Measurements from ENCODE around the gene OR2J2.
"Not testable (repeated sequence)": the region's sequence is repeated elsewhere in the genome, so short reads cannot be mapped to it uniquely, and the experiment has no call there.

OR2J2 gene

GRCh38 chr6:29170607-29171006, at the start of gene OR2J2:
TSS of gene OR2J2 (plus strand) at chr6:29170907. CDS start at chr6:29173636, 2,729 bp downstream.
- DNase-seq: not testable (repeated sequence)

DNA sequence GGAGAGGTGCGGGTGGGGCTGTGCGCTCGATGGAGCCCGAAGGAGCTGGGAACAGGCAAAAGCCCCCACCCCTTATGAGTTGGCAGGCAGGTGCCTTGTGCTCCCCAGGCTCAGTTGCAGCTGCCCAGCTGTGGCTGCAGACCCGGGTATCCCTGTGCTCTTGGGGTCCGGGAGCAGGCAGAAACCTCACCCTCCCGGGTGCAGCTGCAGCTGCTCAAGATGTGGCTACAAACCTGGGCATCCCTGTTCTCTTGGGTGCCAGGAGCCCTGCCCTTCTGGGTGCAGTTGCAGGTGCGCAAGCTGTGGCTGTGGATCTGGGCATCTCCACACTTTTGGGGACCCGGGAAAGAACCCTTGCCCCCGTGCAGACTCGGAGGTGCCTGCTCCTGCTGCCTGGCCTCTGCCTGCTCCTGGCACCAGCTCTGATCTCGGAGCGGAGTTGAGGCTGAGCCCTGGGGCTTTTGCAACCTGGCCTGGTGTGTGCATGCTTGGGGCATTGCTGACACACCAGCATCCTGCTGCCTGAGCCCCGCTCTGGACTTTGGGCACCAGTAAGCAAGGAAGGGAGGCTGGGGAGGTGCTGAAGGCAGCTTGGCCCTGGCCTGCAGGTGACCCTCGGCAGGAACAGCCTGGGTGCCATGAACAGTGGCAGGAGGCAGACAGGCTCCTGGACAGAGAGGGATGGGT, 41.2 kb upstream of the OR2J2 start:
- no peak for DNase-seq

DNA sequence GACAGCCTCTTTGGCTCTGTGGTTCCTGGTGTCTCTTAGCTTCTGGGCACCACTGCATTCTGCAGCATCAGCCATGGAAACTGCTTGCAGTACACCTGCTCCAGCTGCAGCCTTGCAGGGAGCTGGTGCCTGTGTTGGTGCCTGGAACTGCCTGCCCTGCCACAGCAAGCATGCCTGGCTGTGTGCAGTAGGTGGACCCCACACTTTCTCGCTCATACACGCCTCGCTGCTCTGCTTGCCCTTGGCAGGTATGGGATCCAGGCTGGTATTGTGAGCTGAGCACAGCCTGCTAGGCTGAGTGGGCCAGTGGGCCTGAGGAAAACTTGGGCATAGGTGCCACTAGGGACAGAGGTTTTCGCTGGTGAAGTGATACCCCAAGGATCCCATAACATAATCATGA, 40.1 kb upstream of the OR2J2 start:
- DNase-seq: no peak

DNA sequence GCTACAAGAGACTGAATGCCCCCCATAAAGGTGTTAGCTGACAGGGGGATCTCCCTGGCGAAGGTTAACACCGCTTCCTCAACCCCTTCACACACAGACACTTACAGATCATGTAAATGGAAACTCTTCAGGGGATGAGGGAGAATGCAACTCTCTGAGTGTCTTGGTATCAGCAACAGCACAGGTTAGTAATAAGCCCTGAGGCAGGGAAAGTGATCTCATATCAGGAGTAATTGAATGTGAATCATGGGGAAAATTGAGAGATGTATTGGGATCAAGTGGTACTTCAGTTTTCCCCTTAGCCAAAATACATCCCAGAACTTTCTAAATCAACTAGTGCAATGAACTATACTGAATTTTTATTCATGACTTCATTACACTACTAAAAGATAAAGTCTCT, 39.0 kb upstream of the OR2J2 start:
- DNase-seq: no peak

GRCh38 chr6:29137724-29138123, 33.0 kb upstream of the OR2J2 start:
- no peak for DNase-seq

- no peak for DNase-seq
These were observed 29.1 kb upstream of the OR2J2 start for GRCh38 chr6:29141606-29142005.

- DNase-seq: no peak
These were observed 28.4 kb upstream of the OR2J2 start for GRCh38 chr6:29142309-29142708.

- DNase-seq: no peak
These were observed 24.5 kb upstream of the OR2J2 start for GRCh38 chr6:29146179-29146578.

- no peak for DNase-seq
These were observed 23.6 kb upstream of the OR2J2 start for GRCh38 chr6:29147074-29147473.

DNA sequence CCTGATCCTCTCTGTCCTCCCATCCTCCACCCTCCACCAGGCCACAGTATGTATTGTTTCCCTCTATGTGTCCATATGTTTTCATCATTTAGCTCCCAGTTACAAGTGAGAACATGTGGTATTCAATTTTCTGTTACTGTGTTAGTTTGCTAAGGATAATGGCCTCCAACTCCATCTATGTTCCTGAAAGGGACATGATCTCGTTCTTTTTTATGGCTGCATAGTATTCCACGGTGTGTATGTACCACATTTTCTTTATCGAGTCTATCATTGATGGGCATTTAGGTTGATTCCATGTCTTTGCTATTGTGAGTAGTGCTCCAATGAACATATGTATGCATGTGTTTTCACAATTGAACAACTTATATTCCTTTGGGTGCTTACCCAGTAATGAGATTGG, 21.3 kb upstream of the OR2J2 start:
- not testable (repeated sequence) for DNase-seq

- no peak for DNase-seq
These were observed 17.6 kb upstream of the OR2J2 start for GRCh38 chr6:29153083-29153482.

DNA sequence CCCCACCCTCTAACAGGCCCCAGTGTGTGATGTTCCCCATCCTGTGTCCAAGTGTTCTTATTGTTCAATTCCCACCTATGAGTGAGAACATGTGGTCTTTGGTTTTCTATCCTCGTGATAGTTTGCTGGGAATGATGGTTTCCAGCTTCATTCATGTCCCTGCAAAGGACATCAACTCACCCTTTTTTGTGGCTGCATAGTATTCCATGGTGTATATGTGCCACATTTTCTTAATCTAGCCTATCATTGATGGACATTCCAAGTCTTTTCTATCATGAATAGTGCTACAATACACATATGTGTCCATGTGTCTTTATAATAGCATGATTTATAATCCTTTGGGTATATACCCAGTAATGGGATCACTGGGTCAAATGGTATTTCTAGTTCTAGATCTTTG, 15.5 kb upstream of the OR2J2 start:
- not testable (repeated sequence) for DNase-seq

DNA sequence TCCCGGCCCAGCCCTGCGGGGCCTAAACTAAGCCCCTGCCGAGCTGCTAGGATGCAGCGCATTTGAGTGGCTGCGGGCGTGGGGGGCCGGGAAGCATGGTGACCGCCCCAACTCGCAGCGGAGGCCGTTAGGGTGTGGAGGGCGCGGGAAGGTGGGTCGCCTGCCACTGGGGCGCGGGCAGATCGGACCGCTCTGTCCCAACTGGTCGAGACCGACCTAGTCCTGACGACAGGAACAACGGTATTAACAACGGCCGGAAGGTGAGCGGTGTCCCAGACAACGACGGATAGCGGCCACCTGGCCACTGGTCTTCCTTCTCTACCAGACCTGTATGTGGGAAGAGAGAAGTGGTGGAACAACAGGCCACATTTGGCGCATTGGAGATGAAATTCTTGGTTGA, 10.8 kb upstream of the OR2J2 start:
- not testable (repeated sequence) for DNase-seq

DNA sequence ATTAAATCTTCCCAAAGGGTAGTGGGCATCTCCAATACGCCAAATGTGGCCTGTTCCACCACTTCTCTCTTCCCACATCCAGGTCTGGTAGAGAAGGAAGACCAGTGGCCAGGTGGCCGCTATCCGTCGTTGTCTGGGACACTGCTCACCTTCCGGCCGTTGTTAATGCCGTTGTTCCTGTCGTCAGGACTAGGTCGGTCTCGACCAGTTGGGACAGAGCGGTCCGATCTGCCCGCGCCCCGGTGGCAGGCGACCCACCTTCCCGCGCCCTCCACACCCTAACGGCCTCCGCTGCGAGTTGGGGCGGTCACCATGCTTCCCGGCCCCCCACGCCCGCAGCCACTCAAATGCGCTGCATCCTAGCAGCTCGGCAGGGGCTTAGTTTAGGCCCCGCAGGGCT, 5.1 kb upstream of the OR2J2 start:
- DNase-seq: not testable (repeated sequence)

- no peak for DNase-seq
These were observed 1.0 kb downstream of the OR2J2 start for GRCh38 chr6:29171736-29172135.

DNA sequence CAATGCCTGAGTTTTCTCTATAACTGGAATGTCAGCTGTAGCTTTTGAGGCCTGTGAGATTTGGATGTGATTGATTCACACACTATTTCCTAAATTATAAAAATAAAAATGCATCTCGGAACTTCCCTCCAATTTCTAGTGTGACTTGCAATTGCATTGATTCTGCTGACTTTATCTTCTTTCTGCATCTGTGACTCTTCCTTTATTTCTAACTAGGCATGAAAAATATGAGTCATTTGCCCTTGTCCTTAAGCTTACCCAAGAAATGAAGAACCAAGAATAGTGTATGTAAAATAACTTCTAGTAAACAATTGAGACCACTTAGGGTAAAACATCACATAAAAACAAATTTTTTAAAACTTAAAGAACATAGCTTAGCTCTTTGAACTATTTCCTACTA, 12.9 kb downstream of the OR2J2 start:
- no peak for DNase-seq

GRCh38 chr6:29188659-29189058, 18.0 kb downstream of the OR2J2 start:
- not testable (repeated sequence) for DNase-seq

DNA sequence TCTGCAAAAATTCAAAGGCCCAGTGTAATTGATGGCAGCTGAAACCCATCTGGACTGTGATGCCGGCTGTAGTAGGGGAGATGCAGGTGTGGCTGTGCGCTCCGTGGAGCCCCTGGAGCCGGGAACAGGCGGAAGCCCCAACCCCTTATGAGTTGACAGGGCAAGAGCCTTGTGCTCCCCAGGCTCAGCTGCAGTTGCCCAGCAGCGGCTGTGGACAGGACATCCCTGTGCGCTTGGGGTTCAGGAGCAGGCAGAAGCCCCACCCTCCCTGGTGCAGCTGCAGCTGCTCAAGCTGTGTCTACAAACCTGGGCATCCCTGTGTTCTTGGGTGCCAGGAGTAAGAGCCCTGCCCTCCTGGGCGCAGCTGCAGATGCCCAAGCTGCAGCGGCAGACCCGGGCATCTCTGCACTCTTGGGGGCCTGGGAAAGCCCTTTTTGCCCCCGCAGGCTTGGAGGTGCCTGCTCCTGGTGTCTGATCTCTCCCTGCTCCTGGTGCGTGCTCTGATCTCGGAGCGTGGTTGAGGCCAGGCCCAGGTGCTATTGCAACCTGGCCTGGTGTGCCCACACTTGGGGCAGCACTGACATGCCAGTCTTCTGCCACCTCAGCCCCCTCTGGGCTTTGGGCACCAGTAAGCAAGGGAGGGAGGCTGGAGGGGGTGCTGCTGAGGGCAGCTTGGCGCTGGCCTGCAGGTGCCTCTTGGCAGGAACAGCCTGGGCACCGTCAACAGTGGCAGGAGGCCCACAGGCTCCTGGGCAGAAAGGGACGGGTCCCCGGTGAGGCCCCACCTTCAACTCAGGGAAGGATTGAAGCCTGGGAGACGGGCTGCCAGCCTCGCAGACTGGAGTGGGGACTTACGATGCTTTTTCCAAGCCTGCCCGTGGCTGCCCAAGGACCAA, 30.3 kb downstream of the OR2J2 start:
- no peak for DNase-seq

DNA sequence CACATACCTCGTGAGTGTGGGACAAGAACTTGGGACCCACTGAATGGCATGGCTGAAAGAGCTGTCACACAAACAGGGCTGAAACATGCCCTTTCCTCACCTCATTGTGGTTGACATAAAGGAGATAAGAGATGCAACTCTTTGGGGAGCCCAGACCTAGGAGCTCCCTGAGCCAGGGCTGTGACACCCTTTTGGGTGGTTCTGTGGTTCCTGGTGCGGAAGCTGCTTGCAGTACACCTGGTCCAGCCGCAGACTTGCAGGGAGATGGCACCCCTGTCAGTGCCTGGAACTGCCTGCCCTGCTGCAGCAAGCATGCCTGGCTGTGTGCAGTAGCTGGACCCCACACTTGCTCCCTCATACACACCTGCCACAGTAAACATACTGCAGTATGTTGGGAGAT, 31.3 kb downstream of the OR2J2 start:
- no peak for DNase-seq

DNA sequence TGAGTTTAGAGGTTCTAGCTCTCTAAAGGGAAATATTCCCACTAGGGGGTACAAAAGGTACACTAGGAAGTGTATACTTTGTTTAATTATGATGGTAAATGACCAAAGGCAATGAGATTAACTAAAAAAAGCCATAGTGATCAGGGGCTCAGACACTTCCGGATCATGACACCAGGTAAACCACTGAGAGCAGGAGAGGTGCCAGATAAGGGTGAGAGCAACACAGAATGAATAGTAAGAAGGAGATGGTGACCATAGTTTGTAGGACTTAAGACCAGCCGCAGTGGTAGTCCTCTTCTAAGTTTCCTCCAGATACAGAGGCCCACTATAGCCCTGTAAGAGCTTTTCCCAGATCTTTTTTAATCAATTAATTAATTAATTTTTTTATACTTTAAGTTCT, 40.8 kb downstream of the OR2J2 start:
- DNase-seq: no peak

DNA sequence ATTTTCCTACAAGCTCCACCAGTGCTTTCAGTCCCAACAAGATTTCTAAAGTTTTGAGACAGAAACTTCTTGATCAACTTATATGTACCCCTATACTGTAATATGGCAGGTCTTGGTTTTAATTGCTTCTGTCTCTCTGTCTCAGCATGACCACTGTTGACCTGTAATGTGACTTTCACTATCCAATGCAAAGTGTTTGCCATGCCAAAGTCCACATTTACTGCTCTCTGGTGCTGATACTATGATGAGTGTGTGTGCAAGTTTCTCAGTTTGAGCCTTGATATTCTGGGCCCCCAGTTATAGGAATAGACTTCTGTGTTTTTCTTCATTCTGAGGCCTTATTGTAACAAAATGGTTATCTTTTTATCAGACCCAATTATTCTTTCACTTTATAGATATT, 45.8 kb downstream of the OR2J2 start:
- DNase-seq: no peak

GRCh38 chr6:29217242-29217641, 46.5 kb downstream of the OR2J2 start:
- DNase-seq: not testable (repeated sequence)

- not testable (repeated sequence) for DNase-seq
These were observed 47.3 kb downstream of the OR2J2 start for GRCh38 chr6:29218056-29218455.
